B cell (primary cell): ENCODE results near the gene LDLRAD3. TPM values are rescaled to one million over a fixed set of nuclear protein-coding genes. Genes with fewer than 3 reads are reported as not detected.
"Not testable (repeated sequence)": the region's sequence is repeated elsewhere in the genome, so short reads cannot be mapped to it uniquely, and the experiment has no call there.

ENCODE experiments used
- ATAC-seq: fragments of 200-7000 bp; cut with Tn5 transposase; one replicate; pipeline ENCODE4 v1.10.0; 2021; ENCODE audit warnings: low read depth, mild to moderate bottlenecking, moderate number of reproducible peaks, moderate library complexity
- CTCF ChIA-PET: fragments of 350-600 bp; sonication (Branson Sonifier 250); formaldehyde crosslinking; loops from one replicate; lab custom pipeline; 2021; ENCODE audit warnings: antibody characterized with exemption, inconsistent platforms; lab: Charles Lee
- POLR2A ChIA-PET: fragments of 350-600 bp; sonication (Branson Sonifier 250); formaldehyde crosslinking; loops from one replicate; lab custom pipeline; 2021; ENCODE audit warnings: antibody characterized with exemption; lab: Charles Lee
- DNase-seq: peaks from one replicate; pipeline ENCODE4 v3.0.0; 2013
- H2AFZ ChIP-seq: 2 replicates; pipeline ENCODE4 v1.6.1; 2012; ENCODE audit warnings: mild to moderate bottlenecking, low read depth, low read length; ENCODE audit not compliant: insufficient read depth, poor library complexity, severe bottlenecking
- H3K27ac ChIP-seq, 2 donors: 1 replicate in 1 of 2; 2 replicates in 1 of 2; pipeline ENCODE4 v1.5.1; 2012 to 2013; ENCODE audit warnings: low read length in 2 of 2, mild to moderate bottlenecking in 2 of 2, moderate library complexity in 1 of 2
- H3K27me3 ChIP-seq, 4 experiments: fragments of 200-600 bp in 1 of 4; sonication (generic) in 1 of 4; replicated peaks in 1 of 4; 1 replicate in 2 of 4; 2 replicates in 2 of 4; pipeline versions ENCODE4 v1.6.1 to v1.7.0; 2013 to 2016; ENCODE audit warnings: low read length in 3 of 4, mild to moderate bottlenecking in 2 of 4, mixed read lengths in 1 of 4, moderate library complexity in 1 of 4; ENCODE audit not compliant: insufficient read depth in 4 of 4, control insufficient read depth in 3 of 4; ENCODE audit errors: control extremely low read depth in 1 of 4
- H3K36me3 ChIP-seq, 2 experiments: replicated peaks in 1 of 2; 1 replicate in 1 of 2; 2 replicates in 1 of 2; pipeline versions ENCODE4 v1.6.1 to v1.7.1; 2013; ENCODE audit warnings: low read length in 1 of 2; ENCODE audit not compliant: insufficient read depth in 2 of 2, control insufficient read depth in 1 of 2; ENCODE audit errors: control extremely low read depth in 1 of 2, extremely low read depth in 1 of 2
- H3K4me1 ChIP-seq, 2 donors: fragments of 200-600 bp in 1 of 2; sonication (generic) in 1 of 2; 1 replicate in 1 of 2; 2 replicates in 1 of 2; pipeline versions ENCODE4 v1.5.1 to v1.6.1; 2013 to 2017; ENCODE audit warnings: low read length in 2 of 2; ENCODE audit not compliant: control insufficient read depth in 2 of 2, insufficient read depth in 2 of 2
- H3K4me2 ChIP-seq: replicated peaks from 2 replicates; pipeline ENCODE3; 2012; ENCODE audit warnings: mild to moderate bottlenecking, low read depth, low read length; ENCODE audit not compliant: poor library complexity, severe bottlenecking
- H3K4me3 ChIP-seq, 5 experiments: fragments of 200-600 bp in 1 of 5; sonication (generic) in 1 of 5; 1 replicate in 3 of 5; 2 replicates in 2 of 5; pipeline versions ENCODE4 v1.5.1 to v1.7.0; 2011 to 2016; ENCODE audit warnings: low read length in 4 of 5, mild to moderate bottlenecking in 4 of 5, low read depth in 2 of 5, control low read depth in 1 of 5, moderate library complexity in 1 of 5; ENCODE audit not compliant: insufficient read depth in 1 of 5; ENCODE audit errors: control extremely low read depth in 1 of 5, extremely low read depth in 1 of 5
- H3K79me2 ChIP-seq: fragments of 200-600 bp; sonication (generic); one replicate; pipeline ENCODE4 v1.6.0; 2016; ENCODE audit warnings: low read length; ENCODE audit not compliant: control insufficient read depth, insufficient read depth
- H3K9ac ChIP-seq: fragments of 200-600 bp; sonication (generic); 2 replicates; pipeline ENCODE4 v1.6.1; 2017; ENCODE audit warnings: mild to moderate bottlenecking, low read length, moderate library complexity
- H3K9me3 ChIP-seq, 3 donors: one replicate each; pipeline versions ENCODE4 v1.6.1 to v1.7.1; 2013; ENCODE audit warnings: low read length in 2 of 3; ENCODE audit not compliant: control insufficient read depth in 2 of 3, insufficient read depth in 1 of 3; ENCODE audit errors: control extremely low read depth in 1 of 3
- H4K20me1 ChIP-seq: 2 replicates; pipeline ENCODE4 v1.6.0; 2012; ENCODE audit warnings: mild to moderate bottlenecking, low read length; ENCODE audit not compliant: insufficient read depth, control insufficient read depth, poor library complexity, severe bottlenecking
- H3K27ac Mint-ChIP-seq: one replicate; pipeline ENCODE4 v1.8.0; 2021; ENCODE audit warnings: mixed read lengths
- H3K27me3 Mint-ChIP-seq: one replicate; pipeline ENCODE4 v1.8.0; 2021; ENCODE audit warnings: mixed read lengths
- H3K4me1 Mint-ChIP-seq: one replicate; pipeline ENCODE4 v1.8.0; 2021; ENCODE audit warnings: mixed read lengths
- H3K4me3 Mint-ChIP-seq: one replicate; pipeline ENCODE4 v1.8.0; 2021; ENCODE audit warnings: mixed read lengths
- H3K9me3 Mint-ChIP-seq: one replicate; pipeline ENCODE4 v1.8.0; 2022; ENCODE audit warnings: mixed read lengths; ENCODE audit not compliant: insufficient read depth
- CTCF ChIP-seq: fragments of 200-600 bp; IDR thresholded peaks from one replicate; pipeline ENCODE4 v1.8.0; 2022; ENCODE audit warnings: antibody characterized with exemption, mild to moderate bottlenecking
- EZH2 ChIP-seq: IDR thresholded peaks from 2 replicates; pipeline ENCODE4 v1.6.1; 2012; ENCODE audit warnings: borderline replicate concordance, low read depth, mild to moderate bottlenecking, moderate library complexity, low read length; ENCODE audit not compliant: insufficient read depth, poor library complexity, severe bottlenecking
- WGBS: methylation state at CpG from one replicate; pipeline ENCODE4 v1.1.5; 2013; ENCODE audit warnings: missing lambda C conversion rate; ENCODE audit not compliant: insufficient coverage; 5-methylcytosine and 5-hydroxymethylcytosine counted together
- intact Hi-C: fragments of 100-400 bp; cut with micrococcal nuclease; formaldehyde crosslinking; loops from one replicate; pipeline ENCODE4 v1.10.0; 2022
- polyA plus RNA-seq: library from polyadenylated mRNA; depleted of rRNA; stranded (reverse); fragments of >200 nt; gene quantifications from 2 replicates; pipeline ENCODE4 v1.2.3, GENCODE V29; 2012
- total RNA-seq, 2 donors: library from RNA; stranded (reverse); fragments of 120-200 nt in 1 of 2; gene quantifications; 1 replicate in 1 of 2; 2 replicates in 1 of 2; pipeline versions ENCODE4 v1.2.3 to v1.2.4, GENCODE V29; 2013 to 2022

The LDLRAD3 gene
- total and polyA plus RNA-seq, 2 donors (not counting 1 experiment from before 2014, with no cell fraction given): 0.01 TPM; not detected in 1

- TF ChIP-seq EZH2 (no peak), CTCF (no peak)
- no peak for ATAC-seq
- Mint-ChIP-seq H3K4me3 (no peak overlapping the region), H3K4me1 (no peaks in the 10 kb centered on the region), H3K27ac (no peak overlapping the region), H3K9me3 (peaks cover 6% of the 10 kb centered on the region), H3K27me3 (peaks cover 19% of the 10 kb centered on the region)
- H3K4me2 ChIP-seq: no peak overlapping the region
- CTCF ChIA-PET: no interaction called here
- no peak overlapping the region for H3K27ac ChIP-seq
- H3K9me3 ChIP-seq: peaks cover 0 to 6% (median 5%) of the 10 kb centered on the region in 3 donors
- no peak overlapping the region for H3K9ac ChIP-seq
- POLR2A ChIA-PET: no interaction called here
- intact Hi-C loops: no loop called here
- H3K36me3 ChIP-seq: no peaks in the 10 kb centered on the region
- no peak overlapping the region for H3K4me3 ChIP-seq
- no peaks in the 10 kb centered on the region for H3K4me1 ChIP-seq
- no peaks in the 10 kb centered on the region for H3K27me3 ChIP-seq
- 67% methylated on average over 2 of the region's 4 CpGs for WGBS
- no peaks in the 10 kb centered on the region for H3K79me2 ChIP-seq
- H4K20me1 ChIP-seq: no peaks in the 10 kb centered on the region
- H2AFZ ChIP-seq: no peak overlapping the region
- DNase-seq: no peak
These were observed 36.0 kb upstream of the LDLRAD3 start for GRCh38 chr11:35907648-35908431.

- H3K4me3 Mint-ChIP-seq, H3K27ac Mint-ChIP-seq, H3K4me1 ChIP-seq, intact Hi-C loops, POLR2A ChIA-PET, H4K20me1 ChIP-seq, H3K27ac ChIP-seq, H3K9ac ChIP-seq, DNase-seq, H3K27me3 ChIP-seq, H2AFZ ChIP-seq, H3K9me3 ChIP-seq, H3K4me1 Mint-ChIP-seq, H3K79me2 ChIP-seq, H3K4me2 ChIP-seq, H3K4me3 ChIP-seq, CTCF ChIA-PET, H3K36me3 ChIP-seq, ATAC-seq, H3K9me3 Mint-ChIP-seq: not testable (repeated sequence)
- peaks cover 18% of the 10 kb centered on the region for H3K27me3 Mint-ChIP-seq
- WGBS: 85% methylated on average over 4 of the region's 5 CpGs
These were observed 35.5 kb upstream of the LDLRAD3 start for GRCh38 chr11:35908432-35908771.
